Rectal smooth muscle tissue (tissue), 1 donor: Measurements from ENCODE around the gene GAA.

Experiments
- H3K27ac ChIP-seq: one replicate; pipeline ENCODE4 v1.7.0; 2013; ENCODE audit warnings: low read depth, low read length, inconsistent platforms
- H3K27me3 ChIP-seq: one replicate; pipeline ENCODE4 v1.7.0; 2013; ENCODE audit warnings: low read length; ENCODE audit not compliant: control insufficient read depth, insufficient read depth
- H3K36me3 ChIP-seq: one replicate; pipeline ENCODE4 v1.7.0; 2013; ENCODE audit warnings: low read length; ENCODE audit not compliant: control insufficient read depth, insufficient read depth
- H3K4me1 ChIP-seq: one replicate; pipeline ENCODE4 v1.7.0; 2013; ENCODE audit warnings: low read length; ENCODE audit not compliant: control insufficient read depth, insufficient read depth
- H3K4me3 ChIP-seq: one replicate; pipeline ENCODE4 v1.7.0; 2013; ENCODE audit warnings: low read length
- H3K9ac ChIP-seq: one replicate; pipeline ENCODE4 v1.7.0; 2013; ENCODE audit warnings: low read length

The GAA gene

GRCh38 chr17:80100035-80100323 lies 1.4 kb upstream of the GAA start:
- Histone ChIP-seq H3K4me3 (no peak overlapping the region), H3K4me1 (peaks cover 7% of the 10 kb centered on the region), H3K36me3 (no peaks in the 10 kb centered on the region), H3K27ac (no peak overlapping the region), H3K9ac (no peak overlapping the region), H3K27me3 (no peaks in the 10 kb centered on the region)

- no peaks in the 10 kb centered on the region for H3K36me3 ChIP-seq
- H3K9ac ChIP-seq, result peak overlapping the region; percentile 88
- no peaks in the 10 kb centered on the region for H3K27me3 ChIP-seq
- H3K4me1 ChIP-seq, result peaks cover 7% of the 10 kb centered on the region
- H3K4me3 ChIP-seq, result peak overlapping the region; percentile 98
- H3K27ac ChIP-seq, result peak overlapping the region; percentile 50
Measured at GRCh38 chr17:80101946-80102663, 724 bp downstream of the GAA start.

- Histone ChIP-seq H3K4me1 (peaks cover 7% of the 10 kb centered on the region), H3K4me3 (no peak overlapping the region), H3K27me3 (no peaks in the 10 kb centered on the region), H3K36me3 (no peaks in the 10 kb centered on the region), H3K27ac (no peak overlapping the region), H3K9ac (no peak overlapping the region)
Measured at GRCh38 chr17:80102664-80103448, 1.5 kb downstream of the GAA start.

- Histone ChIP-seq H3K27ac (no peak overlapping the region), H3K4me3 (no peak overlapping the region), H3K27me3 (no peaks in the 10 kb centered on the region)
Measured at GRCh38 chr17:80103449-80104085, 2.2 kb downstream of the GAA start.

GRCh38 chr17:80104321-80104955 lies 3.1 kb downstream of the GAA start:
- Histone ChIP-seq H3K4me1 (peaks cover 7% of the 10 kb centered on the region), H3K27ac (no peak overlapping the region), H3K4me3 (no peak overlapping the region), H3K9ac (no peak overlapping the region), H3K36me3 (no peaks in the 10 kb centered on the region), H3K27me3 (no peaks in the 10 kb centered on the region)

More at GRCh38 chr17:80103449-80104085, 2.2 kb downstream of the GAA start:
- Histone ChIP-seq H3K36me3 (no peaks in the 10 kb centered on the region), H3K4me1 (peaks cover 7% of the 10 kb centered on the region), H3K9ac (no peak overlapping the region)

GRCh38 chr17:80104956-80105375 lies 3.6 kb downstream of the GAA start:
- peaks cover 7% of the 10 kb centered on the region for H3K4me1 ChIP-seq
- H3K36me3 ChIP-seq, result no peaks in the 10 kb centered on the region
- no peak overlapping the region for H3K4me3 ChIP-seq
- H3K9ac ChIP-seq, result no peak overlapping the region
- no peaks in the 10 kb centered on the region for H3K27me3 ChIP-seq
- H3K27ac ChIP-seq, result no peak overlapping the region

GRCh38 chr17:80105762-80106161 lies 4.4 kb downstream of the GAA start:
- no peaks in the 10 kb centered on the region for H3K36me3 ChIP-seq
- peaks cover 4% of the 10 kb centered on the region for H3K4me1 ChIP-seq
- no peak overlapping the region for H3K27ac ChIP-seq
- no peak overlapping the region for H3K4me3 ChIP-seq
- no peak overlapping the region for H3K9ac ChIP-seq
- H3K27me3 ChIP-seq, result no peaks in the 10 kb centered on the region

- Histone ChIP-seq H3K9ac (no peak overlapping the region), H3K27me3 (no peaks in the 10 kb centered on the region), H3K36me3 (no peaks in the 10 kb centered on the region), H3K4me1 (peaks cover 4% of the 10 kb centered on the region), H3K27ac (no peak overlapping the region), H3K4me3 (no peak overlapping the region)
Measured at GRCh38 chr17:80106176-80106575, 4.8 kb downstream of the GAA start.

GRCh38 chr17:80106751-80107150 lies 5.4 kb downstream of the GAA start:
- no peak overlapping the region for H3K4me3 ChIP-seq
- H3K36me3 ChIP-seq, result no peaks in the 10 kb centered on the region
- H3K27me3 ChIP-seq, result no peaks in the 10 kb centered on the region
- no peak overlapping the region for H3K27ac ChIP-seq
- no peak overlapping the region for H3K9ac ChIP-seq
- H3K4me1 ChIP-seq, result peaks cover 4% of the 10 kb centered on the region

- H3K27me3 ChIP-seq, result no peaks in the 10 kb centered on the region
- H3K4me1 ChIP-seq, result no peaks in the 10 kb centered on the region
- no peak overlapping the region for H3K27ac ChIP-seq
- H3K36me3 ChIP-seq, result no peaks in the 10 kb centered on the region
- H3K9ac ChIP-seq, result no peak overlapping the region
- H3K4me3 ChIP-seq, result no peak overlapping the region
Measured at GRCh38 chr17:80107231-80108021, 6.0 kb downstream of the GAA start.

GRCh38 chr17:80108036-80108971 lies 6.9 kb downstream of the GAA start:
- Histone ChIP-seq H3K4me3 (no peak overlapping the region), H3K36me3 (no peaks in the 10 kb centered on the region), H3K27me3 (no peaks in the 10 kb centered on the region), H3K9ac (no peak overlapping the region), H3K4me1 (no peaks in the 10 kb centered on the region), H3K27ac (no peak overlapping the region)
